Stimulated activated CD8-positive, alpha-beta memory T cell treated with anti-CD3 and anti-CD28 coated beads, Interleukin-4, amount 100 ng/mL, for 24 hours (primary cell): ENCODE data around the gene ZNF23.

Experiments used
- DNase-seq: peaks from one replicate; pipeline ENCODE4 v3.0.0-alpha.2; 2020; ENCODE audit warnings: low read depth

Gene ZNF23

DNA sequence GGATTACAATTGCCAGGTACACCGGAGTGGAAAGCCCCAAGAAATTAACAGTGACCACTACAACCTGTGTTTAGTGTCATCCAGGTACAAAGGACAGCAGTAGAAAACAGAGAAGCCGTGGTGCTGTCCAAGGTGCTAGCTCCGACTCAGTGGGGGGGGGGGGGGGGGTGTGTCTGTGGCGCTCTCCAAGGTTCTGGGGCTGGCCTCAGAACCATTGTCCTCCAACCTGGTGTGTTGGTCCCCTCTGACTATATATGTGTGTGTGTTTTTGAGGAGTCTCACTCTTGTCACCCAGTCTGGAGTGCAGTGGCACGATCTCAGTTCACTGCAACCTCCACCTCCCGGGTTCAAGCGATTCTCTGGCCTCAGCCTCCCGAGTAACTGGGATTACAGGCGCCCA, 5.8 kb upstream of the ZNF23 start:
- peak; percentile 1 for DNase-seq

DNA sequence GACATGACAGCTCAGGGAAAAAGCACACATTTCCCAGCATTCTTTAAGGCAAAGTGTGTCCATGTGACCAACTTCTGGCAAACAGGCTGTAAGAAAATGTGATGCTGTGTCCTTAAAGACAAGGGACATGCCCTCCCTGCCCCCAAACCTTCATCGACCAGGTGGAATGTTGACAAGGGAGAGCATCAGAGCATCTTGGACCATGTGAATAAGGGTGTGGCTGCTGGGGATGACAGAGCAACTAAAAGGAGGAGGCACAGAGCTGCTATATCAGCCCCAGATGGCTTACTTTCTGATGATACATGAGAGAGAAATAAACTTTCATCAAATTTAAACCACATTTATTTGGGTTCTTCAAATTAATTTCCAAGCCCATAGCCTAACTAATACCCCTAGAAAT, 2.2 kb upstream of the ZNF23 start:
- DNase-seq, result no peak

DNA sequence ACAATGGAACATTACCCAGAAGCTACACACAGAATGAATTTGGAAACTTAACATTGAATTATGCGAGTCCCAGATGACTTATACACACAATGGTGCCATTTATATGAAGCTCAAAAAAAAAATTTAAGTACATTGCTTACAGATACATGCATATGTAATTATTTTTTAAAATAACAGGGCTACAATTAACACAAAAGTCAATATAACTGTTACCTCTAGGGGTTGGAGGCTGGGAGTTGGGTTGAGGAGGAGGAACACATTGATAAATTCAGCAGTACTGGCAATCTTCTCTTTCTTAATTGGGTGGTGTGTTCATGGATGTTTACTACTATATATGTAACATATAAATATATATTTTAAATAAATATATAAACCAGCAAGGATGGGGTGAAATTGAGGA, 1.1 kb downstream of the ZNF23 start:
- no peak for DNase-seq

DNA sequence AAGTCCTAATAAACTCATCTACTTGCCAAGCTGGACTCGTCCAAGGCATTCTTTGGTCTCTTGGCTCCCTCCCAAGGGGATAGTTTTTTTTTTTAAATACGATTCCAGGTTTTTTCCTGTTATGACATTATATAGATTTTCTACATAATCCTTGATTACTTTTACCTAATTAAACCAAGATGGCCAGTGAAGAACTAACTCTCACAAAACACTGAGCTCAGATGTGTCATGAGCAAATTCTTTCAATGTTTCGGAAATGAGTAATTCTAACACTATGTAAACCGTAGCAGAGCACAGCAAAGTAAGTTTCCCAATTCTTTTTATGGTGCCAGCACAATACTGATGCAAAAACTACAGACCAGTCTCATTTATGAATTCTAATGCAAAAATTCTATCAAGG, 1.8 kb downstream of the ZNF23 start:
- DNase-seq, result no peak

DNA sequence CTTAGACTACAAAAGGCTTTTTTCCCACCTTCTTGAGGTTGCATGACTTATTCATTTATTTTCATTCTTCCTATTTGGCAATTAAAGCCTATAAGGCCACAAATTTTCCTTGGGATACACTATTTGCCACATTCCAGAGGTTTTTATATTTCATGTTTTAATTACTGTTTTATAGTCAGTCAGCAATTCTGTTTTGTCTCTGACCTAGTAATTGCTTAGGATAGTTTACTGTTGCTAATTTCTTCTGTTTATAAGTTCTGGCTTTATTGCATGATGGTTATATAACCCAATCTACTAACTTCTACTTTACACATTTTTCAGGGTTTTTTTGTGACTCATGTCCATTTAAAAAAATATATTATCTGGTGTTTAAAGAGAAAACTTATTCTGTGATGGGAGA, 2.5 kb downstream of the ZNF23 start:
- DNase-seq, result no peak

DNA sequence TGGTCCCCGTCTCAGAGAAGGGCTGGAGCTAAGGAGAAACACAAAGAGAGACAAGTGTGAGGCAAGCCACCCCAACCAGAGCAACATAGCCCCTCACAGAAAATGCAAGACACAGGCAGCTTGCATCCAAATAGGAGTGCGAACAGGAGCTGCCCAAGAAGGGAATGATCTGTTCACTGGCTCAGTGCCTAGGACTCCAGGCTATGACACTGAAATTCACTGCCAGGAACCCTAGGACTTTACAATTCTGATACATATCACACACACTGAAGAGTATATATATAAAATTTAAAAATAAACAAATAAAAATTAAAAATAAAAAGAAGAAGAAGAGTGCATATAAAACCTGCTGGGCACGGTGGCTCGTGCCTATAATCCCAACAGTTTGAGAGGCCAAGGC, 5.2 kb downstream of the ZNF23 start:
- DNase-seq, result no peak

DNA sequence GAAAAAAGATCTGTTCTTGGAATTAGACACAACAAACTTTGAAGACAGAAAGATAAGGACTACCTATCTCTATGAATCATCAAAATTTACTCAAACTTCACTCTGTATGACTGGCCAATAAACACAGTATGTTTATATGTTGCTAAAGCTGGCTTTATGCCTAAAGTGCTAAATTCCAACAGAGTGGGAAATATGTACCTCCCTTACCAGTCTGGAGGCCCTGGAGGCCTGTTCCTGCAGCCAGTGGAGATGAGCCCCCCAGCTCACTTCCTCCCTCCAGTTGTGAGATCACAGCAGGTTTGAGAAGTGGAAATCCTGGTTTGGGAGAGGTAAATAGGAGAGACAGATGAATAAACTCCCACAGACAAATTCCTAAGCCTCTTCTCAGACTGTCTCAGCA, 9.0 kb downstream of the ZNF23 start:
- DNase-seq, result no peak

DNA sequence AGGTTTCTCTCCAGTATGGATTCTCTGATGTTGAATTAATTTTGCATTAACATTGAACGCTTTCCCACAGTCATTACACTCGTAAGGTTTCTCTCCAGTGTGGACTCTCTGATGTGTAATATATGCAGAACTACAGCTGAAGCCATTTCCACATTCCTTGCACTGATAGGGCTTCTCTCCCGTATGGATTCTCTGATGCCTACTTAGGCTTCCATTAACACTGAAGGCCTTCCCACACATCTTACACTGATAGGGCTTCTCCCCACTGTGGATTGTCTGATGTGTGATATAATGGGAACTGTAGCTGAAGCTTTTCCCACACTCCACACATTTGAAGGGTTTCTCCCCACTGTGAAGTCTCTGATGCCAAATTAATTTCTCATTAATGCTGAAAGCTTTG, 13.0 kb downstream of the ZNF23 start:
- no peak for DNase-seq

DNA sequence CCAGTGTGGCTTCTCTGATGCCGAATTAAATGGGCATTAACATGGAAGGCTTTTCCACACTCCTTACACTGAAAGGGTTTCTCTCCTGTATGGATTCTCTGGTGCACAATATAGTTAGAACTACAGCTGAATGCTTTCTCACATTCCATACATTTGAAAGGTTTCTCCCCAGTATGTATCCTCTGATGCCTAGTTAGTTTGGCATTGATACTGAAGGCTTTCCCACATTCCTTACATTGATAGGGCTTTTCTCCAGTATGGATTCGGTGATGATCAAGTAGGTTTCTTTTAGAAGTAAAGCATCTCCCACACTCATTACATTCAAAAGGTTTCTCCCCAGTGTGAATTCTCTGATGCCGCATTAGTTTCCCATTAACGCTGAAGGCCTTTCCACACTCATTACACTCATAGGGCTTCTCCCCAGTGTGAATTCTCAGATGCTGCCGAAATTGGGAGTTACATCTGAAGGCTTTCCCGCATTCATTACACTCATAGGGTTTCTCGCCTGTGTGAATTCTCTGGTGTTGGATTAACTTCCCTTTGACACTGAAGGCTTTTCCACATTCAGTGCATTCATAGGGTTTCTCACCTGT, 13.7 kb downstream of the ZNF23 start:
- DNase-seq, result no peak

DNA sequence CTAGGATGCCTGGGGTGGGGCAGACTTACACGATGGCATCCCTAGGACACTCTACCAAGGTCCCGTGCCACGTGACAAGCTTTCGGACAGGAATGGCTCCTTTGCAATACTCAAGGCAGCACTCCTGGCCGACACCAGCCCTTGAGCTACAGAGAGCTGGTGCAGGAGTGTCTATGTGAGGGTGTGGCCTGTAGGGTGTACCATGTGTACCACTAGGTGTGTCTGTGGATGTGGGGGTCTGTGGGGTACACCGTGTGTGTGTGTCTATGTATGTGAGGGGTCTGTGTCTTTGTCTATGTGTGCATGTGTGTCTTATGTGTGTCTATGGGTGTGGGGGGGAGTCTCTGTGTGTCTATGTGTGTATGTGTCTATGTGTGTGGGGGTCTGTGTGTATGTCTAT, 18.3 kb downstream of the ZNF23 start:
- no peak for DNase-seq

DNA sequence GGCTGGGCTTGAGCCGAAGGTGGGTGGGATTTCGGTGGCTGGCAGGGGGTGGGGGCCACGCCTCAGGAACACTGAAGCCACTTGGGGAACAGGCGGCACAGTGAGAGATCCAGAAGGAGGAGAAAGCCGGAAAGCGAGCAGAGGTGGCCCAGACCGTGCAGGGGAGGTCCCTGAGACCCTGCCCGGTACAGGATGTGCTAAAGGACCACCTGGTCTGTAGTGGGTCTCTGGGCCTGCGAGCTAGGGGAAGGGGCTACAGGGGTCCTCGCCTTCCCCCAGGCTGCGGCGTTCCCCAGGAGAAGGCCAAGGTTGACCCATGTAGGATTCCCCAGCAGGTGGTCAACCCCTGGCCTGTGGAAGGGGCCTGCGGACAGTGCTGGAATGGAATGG, 20.0 kb downstream of the ZNF23 start, which contains the start of gene TLE7:
Gene TLE7, minus strand, starts transcription at position 4 of the 390 bp plus-strand sequence. CDS start 8,730 bp downstream, outside the sequence.
- no peak for DNase-seq

DNA sequence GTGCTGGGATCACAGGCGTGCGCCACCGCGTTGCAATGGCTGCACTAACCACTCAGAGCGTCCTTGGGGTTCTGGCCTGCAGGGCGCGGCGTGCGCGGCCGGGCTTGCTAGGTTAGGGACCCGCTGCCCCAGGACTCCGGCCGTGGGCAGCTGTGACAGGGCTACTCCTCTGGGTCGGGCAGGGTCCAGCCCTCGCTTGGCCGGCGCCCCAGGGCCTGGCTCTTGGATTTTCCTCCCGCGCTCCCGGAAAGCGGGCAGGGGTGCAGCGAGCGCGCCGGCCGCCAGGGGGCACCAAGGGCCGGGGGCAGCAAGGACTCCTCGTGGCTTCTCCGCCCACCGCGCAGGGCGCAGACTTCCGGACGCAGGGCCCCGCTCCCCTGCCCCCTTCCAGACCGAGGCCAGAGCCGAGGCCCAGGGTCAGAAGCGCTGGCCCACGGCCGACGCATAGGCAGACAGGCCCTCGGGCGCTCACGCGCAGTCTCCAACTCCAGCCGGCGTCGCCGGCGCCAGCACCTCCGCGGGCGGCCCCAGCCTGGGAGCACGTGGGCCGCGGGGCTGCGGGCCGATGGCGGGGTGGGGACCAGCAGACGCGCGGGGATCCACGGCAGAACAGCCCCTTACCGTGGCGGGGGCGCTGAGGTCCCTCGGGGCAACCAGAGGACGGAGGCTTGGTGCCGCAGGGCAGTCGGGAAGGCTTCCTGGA, 20.5 kb downstream of the ZNF23 start:
- no peak for DNase-seq

DNA sequence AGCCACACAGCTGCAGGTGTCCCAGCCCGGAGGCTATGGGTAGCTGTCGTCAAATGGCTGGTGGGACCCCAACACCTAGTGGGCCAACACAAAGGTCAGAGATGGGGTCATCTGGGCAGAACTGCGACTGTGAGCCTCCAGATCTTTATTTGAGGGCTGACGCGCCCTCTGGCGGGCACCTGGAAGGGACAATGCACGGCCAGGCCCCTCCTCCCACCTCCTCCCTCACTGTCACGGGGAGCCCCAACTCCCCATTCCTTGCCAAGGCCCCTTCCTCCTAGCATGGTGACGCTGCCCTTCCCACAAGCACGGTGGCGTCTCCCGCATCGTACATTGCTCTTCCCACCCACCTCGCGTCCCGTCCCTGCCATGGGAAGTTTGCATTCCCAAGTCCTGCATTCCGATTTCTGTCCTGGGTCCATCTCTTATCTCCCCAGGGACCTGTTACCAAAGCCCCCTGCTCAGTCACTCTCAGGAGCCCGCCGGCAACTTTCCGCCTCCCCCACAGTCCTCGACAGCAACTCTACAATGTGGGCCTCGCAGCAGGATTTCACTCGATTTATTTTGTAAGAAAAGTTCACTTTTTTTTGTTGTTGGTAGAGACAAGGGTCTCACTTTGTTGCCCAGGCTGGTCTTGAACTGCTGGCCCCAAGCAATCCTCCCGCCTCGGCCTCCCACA, 21.2 kb downstream of the ZNF23 start:
- no peak for DNase-seq

DNA sequence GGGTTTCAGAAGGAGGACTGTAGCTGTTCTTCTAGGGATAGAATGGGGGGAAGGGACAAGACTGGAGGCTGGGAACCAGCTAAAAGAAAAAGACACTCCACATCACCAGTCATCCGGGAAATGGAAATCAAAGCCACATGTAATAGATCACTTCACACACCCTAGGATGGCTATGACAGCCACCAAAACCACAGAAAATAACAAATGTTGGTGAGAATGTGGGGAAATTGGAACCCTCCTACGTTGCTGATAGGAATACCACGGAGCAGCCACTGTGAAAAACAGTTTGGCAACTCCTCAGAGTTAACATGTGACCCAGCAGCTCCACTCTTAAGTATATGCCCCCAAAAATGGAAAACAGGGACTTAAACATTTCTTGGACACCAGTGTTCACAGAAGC, 22.5 kb downstream of the ZNF23 start:
- DNase-seq, result no peak

DNA sequence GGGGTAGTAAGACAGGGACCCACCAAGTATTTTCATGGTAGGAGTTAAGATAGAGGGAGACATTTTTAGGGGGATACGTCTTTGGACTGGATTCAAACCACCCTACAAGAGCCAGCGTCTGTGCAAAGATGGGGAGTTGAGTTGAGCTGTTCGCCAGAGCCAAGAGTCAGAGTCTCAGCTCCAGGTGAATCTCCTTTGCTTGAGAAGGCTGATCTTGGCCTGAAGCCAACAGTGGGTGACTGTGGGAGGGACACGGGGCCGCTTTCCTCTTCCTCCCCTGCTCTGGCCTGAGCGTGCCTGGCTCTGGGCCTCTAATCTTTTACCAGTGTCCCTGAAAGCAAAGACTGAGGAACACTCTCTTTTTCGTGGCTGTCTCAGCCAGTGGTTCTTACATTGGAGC, 25.6 kb downstream of the ZNF23 start:
- no peak for DNase-seq

DNA sequence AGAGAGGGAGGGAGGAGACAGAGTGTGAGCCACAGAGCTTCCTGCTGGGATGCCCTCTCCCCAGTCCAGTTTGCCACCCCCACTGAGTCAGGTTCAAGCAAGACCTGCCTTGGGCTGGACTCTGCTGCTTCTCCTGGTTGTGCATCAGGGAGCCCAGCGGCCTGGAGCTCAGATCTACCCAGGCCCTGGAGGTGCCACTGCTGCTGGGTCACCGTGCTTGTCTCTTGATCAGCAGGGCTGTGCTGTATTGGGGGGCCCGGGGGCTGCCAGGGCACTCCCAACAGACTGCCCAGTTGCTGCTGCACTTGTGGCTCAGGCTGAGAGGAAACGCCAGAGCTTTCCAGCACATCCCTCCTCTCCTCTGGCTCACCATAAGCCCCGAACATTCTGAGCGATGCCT, 29.1 kb downstream of the ZNF23 start:
- DNase-seq, result no peak

DNA sequence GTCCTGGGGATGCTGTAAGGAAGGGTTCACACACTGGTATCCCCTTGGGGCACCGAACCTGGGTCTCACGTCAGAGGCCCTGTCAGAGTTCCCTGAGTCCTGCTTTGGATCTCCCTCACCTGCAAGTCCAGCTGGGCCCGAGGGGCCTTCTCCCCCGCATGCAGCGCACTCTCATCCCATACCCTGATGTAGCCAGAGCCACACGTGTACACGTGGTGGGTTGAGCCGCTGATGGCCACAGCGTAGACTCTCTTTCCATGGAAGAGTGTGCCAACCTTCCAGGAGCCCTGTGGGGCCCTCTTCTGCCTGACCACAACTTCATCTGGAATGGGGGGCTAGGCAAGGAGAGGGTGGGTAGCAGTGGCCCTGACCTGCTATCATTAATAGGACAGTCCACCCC, 30.1 kb downstream of the ZNF23 start:
- DNase-seq, result no peak

DNA sequence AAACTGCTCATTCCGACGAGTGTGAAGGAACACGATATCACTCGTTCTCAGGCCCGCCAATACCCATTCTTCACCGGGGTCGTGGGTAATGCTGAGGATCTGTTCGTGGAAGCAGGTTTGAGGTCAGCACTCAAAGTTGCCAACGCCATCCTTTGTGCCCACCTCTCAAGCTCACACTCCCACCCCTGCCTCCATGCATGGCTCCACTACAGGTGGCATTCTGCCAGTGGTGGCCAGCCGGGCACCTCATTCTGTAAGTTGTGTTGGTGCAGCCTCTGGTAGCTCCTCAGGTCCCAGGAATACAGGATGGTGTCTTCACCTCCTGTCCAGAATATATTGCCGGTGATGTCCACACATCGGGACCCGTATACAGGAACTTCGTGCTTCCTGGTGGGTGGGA, 30.9 kb downstream of the ZNF23 start:
- DNase-seq, result no peak

DNA sequence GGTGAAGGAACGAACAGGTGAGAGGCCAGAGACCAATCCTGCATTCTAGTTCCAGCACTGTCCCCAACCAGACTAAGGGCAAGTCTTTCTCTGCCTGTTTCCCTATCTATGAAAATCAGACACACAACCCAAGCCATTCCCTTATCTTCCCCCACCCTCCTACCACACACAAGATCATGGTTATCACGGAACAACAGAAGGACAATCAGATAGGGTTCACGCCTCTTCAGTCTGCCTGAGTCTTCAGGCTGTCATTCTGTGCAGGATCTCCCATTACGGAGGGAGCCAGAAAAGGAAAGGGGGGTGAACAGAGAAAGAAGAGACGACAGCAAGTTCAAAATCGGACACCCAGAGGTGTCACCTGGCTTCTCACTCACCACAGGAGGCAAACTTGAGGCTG, 31.3 kb downstream of the ZNF23 start:
- no peak for DNase-seq

DNA sequence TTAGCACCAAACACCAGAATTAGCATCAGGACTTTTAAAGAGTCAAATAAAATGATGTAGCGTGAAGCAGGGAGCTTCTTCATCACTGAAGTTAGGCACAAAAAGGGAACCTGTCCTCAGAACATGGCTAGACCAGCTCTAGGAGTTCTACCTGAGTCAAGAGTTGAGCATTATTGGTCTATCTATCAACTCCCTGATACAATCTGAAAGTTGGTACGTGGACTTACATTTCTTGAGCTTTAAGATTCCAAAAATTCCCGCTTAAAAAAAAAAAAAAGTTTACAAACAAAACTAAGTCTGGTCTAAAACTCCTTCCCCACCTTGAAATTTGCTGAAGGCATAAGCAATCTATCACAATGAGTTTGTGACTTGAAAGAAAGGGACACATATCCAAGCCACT, 32.5 kb downstream of the ZNF23 start:
- no peak for DNase-seq

DNA sequence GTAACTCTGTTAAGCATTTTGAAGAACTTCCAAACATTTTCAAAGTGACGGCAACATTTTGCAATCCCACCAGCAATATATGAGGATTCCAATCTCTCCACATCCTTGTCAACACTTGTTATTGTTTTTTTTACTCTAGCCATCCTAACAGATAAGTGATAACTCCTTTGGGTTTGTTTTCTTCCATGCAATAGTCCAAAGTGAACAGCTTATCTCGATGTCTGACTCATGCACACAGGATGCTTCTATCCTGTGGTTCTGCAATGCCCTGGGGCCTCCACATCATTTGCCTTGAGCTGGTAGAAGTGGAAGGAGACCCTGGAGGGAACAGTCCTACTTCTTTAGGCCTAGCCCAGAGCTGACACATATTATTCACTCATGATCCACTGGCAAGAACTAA, 33.2 kb downstream of the ZNF23 start:
- no peak for DNase-seq

DNA sequence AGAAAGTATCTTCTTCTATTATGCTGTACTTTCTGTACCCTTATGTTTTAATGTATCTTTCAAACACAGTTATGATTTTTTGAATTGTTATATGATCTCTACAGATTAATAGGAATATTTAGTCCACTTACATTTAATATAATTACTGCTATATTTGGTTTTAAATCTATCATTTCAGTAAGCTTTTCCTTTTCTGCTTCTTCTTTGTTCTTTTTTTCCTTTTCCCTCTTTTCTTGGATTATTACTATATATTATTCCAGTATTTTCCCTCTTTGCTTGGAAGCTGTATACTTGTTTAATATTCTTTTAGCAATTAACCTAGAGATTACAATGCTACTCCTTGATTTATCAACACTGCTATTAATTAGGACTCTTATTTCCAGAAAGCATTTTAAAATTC, 33.7 kb downstream of the ZNF23 start:
- no peak for DNase-seq

DNA sequence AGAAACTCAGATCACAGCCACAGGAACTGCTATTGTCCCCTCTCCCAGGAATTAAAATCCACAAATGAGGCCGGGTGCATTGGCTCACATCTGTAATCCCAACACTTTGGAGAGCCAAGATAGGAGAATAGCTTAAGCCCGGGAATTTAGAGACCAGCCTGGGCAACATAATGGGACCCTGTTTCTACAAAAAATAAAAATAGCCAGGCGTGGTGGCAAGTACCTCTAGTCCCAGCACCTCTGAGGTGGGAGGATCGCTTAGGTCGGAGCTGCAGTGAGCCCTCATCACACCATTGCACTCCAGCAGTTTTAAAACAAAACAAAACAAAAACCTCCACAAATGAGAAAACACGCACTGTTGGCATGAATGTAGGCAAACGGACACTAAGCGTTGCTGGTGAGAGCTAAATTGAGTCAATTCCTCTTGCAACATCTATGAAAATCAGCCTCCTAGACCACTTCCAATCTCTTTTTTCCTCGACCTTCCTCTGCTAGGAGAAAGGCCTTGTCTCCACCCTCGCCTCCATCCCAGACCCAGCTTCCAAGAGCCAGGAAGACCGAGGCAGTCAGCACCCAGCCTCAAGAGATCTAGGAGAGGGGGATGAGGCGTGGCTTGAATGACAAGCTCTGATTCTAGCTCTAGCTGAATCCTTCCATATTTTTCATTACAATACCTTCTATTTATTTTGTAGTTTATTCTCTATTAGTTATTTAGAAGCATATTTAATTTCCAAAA, 35.0 kb downstream of the ZNF23 start:
- no peak for DNase-seq
